Parathyroid adenoma (tissue), 2 donors: Measurements from ENCODE around the gene ALS2CL.

Experiments
- H2AFZ ChIP-seq: fragments of 300-600 bp; sonication (generic); one replicate; pipeline ENCODE4 v1.7.0; 2017; ENCODE audit warnings: antibody characterized with exemption, mild to moderate bottlenecking
- H3K27ac ChIP-seq: fragments of 300-600 bp; sonication (generic); one replicate; pipeline ENCODE4 v1.7.0; 2017
- H3K27me3 ChIP-seq: fragments of 300-600 bp; sonication (generic); one replicate; pipeline ENCODE4 v1.7.0; 2017; ENCODE audit warnings: low read length; ENCODE audit not compliant: control insufficient read depth, insufficient read depth
- H3K36me3 ChIP-seq: fragments of 300-600 bp; sonication (generic); one replicate; pipeline ENCODE4 v1.7.0; 2017; ENCODE audit warnings: low read length; ENCODE audit not compliant: control insufficient read depth, insufficient read depth
- H3K4me1 ChIP-seq: fragments of 300-600 bp; sonication (generic); one replicate; pipeline ENCODE4 v1.7.0; 2017; ENCODE audit warnings: control low read depth
- H3K4me2 ChIP-seq: fragments of 300-600 bp; sonication (generic); one replicate; pipeline ENCODE4 v1.7.0; 2017; ENCODE audit warnings: low read length
- H3K4me3 ChIP-seq: fragments of 300-600 bp; sonication (generic); one replicate; pipeline ENCODE4 v1.7.0; 2017; ENCODE audit warnings: low read depth, low read length
- H3K79me2 ChIP-seq: fragments of 300-600 bp; sonication (generic); one replicate; pipeline ENCODE4 v1.7.0; 2017; ENCODE audit warnings: control low read depth
- H3K9ac ChIP-seq: fragments of 300-600 bp; sonication (generic); one replicate; pipeline ENCODE4 v1.7.0; 2017; ENCODE audit warnings: mild to moderate bottlenecking
- H3K9me3 ChIP-seq: fragments of 300-600 bp; sonication (generic); one replicate; pipeline ENCODE4 v1.7.0; 2017; ENCODE audit warnings: low read length; ENCODE audit not compliant: control insufficient read depth
- TF ChIP-seq, protein P1 (sequence below): fragments of 300-600 bp; sonication (generic); IDR thresholded peaks from one replicate; pipeline ENCODE4 v1.7.0; 2017; ENCODE audit warnings: antibody characterized with exemption, mild to moderate bottlenecking
- donor health status: primary hyperparathyroidism.

Gene ALS2CL

DNA sequence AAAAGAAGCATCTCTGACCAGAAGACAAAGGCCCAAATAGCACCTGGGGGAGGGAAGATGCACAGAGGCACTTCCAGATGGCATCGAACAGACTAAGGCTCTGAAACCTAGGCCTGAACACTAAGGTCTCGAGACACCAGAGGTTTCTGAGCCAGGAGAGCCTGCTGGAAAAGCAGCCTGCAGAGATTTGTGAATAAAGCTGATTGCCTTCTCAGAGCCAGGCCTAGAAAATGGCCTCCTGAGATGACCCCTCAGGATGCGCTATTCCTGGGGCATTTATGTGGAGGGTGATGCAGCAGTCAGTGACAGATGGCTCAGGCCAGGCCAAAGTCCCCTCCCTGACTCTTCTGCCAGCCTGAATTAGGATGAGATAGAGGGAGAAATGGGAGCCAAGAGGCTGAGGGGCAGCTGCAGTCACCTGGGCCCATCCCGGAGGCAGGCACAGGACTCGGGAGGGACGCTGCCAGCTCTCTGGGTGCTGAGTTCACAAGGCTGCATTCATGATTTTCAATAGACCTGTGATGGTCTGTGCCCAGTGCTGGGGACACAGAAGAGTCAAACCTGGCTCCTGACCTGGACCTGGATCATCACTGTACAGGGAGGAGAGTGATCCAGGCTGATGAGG is 17.3 kb upstream of the ALS2CL start:
- Histone ChIP-seq H3K9me3 (no peaks in the 10 kb centered on the region), H3K4me2 (no peak overlapping the region), H3K27ac (no peak overlapping the region), H3K9ac (no peak overlapping the region), H3K4me3 (no peak overlapping the region), H3K36me3 (no peaks in the 10 kb centered on the region), H2AFZ (no peak overlapping the region), H3K27me3 (no peaks in the 10 kb centered on the region), H3K4me1 (no peaks in the 10 kb centered on the region), H3K79me2 (no peaks in the 10 kb centered on the region)
- TF ChIP-seq, protein P1, sequence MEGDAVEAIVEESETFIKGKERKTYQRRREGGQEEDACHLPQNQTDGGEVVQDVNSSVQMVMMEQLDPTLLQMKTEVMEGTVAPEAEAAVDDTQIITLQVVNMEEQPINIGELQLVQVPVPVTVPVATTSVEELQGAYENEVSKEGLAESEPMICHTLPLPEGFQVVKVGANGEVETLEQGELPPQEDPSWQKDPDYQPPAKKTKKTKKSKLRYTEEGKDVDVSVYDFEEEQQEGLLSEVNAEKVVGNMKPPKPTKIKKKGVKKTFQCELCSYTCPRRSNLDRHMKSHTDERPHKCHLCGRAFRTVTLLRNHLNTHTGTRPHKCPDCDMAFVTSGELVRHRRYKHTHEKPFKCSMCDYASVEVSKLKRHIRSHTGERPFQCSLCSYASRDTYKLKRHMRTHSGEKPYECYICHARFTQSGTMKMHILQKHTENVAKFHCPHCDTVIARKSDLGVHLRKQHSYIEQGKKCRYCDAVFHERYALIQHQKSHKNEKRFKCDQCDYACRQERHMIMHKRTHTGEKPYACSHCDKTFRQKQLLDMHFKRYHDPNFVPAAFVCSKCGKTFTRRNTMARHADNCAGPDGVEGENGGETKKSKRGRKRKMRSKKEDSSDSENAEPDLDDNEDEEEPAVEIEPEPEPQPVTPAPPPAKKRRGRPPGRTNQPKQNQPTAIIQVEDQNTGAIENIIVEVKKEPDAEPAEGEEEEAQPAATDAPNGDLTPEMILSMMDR: no peak

DNA sequence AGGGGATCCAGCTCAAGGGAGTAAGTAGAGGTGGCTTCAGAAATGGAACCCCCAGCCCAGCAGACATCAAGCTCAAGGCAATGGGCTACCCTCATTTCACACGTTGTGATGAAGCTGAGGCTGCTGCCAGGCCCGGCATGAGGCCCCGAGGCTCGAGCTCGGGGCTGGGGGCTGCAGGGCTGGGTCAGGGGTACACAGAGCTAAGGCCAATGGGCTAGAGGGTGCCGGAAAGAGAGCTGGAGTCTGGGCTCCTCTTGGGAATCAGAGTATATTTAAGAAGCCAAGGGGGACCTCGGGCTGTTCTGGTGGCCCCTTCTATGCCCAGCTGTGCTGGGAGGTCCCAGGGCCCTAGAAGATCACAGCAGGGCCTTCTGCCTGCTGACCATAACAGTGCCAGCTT is 16.8 kb upstream of the ALS2CL start:
- Histone ChIP-seq H3K4me1 (no peaks in the 10 kb centered on the region), H2AFZ (no peak overlapping the region), H3K9me3 (no peaks in the 10 kb centered on the region), H3K9ac (no peak overlapping the region), H3K4me3 (no peak overlapping the region), H3K79me2 (no peaks in the 10 kb centered on the region), H3K36me3 (no peaks in the 10 kb centered on the region), H3K4me2 (no peak overlapping the region), H3K27me3 (no peaks in the 10 kb centered on the region), H3K27ac (no peak overlapping the region)
- TF ChIP-seq, protein P1: no peak

DNA sequence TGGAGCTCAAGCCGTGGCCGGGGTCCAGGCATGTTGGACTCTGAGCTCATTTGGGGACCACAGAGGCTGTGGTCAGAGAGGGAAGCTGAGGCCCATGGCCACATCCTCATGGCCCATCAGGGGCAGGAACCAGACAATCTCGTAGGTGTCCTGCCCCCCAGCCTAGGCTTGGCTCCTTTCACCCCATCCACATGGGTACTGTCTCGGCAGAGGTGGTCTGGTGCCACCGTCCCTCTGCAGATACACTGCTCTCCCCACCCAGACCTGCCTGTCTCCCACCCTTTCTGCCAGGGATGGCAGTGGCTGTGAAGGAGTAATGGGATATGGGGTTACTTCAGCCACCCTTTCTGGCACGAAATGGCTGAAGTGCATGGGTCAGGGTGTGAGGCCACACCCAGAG is 16.2 kb upstream of the ALS2CL start:
- Histone ChIP-seq H3K79me2 (no peaks in the 10 kb centered on the region), H3K36me3 (no peaks in the 10 kb centered on the region), H3K27me3 (no peaks in the 10 kb centered on the region), H3K27ac (no peak overlapping the region), H3K9me3 (no peaks in the 10 kb centered on the region), H3K9ac (no peak overlapping the region), H3K4me2 (no peak overlapping the region), H2AFZ (no peak overlapping the region), H3K4me1 (no peaks in the 10 kb centered on the region), H3K4me3 (no peak overlapping the region)
- TF ChIP-seq, protein P1: no peak

DNA sequence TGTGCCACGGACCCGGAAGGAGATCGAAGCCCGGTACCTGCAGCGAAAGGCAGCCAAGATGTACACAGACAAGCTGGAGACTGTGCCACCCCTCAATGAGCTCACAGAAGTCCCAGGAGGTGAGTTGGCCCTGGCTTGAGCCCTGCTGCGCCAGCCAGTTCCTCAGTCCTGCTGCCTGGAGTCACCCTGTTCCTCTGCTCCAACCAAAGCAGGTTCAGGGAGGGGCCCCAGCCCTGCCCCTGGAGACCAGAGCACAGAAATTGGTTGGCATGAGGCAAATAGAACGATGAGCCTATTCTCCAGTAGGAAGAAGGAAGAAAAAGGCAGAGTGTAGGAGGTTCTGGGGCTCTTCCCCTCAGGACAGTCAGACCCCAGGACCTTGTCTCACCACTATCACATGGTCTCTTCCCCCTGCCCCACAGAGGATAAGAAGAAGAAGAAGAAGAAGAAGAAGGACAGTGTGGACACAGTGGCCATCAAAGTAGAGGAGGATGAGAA is 15.7 kb upstream of the ALS2CL start:
- Histone ChIP-seq H3K4me1 (no peaks in the 10 kb centered on the region), H3K9me3 (no peaks in the 10 kb centered on the region), H3K36me3 (no peaks in the 10 kb centered on the region), H3K4me3 (no peak overlapping the region), H3K4me2 (no peak overlapping the region), H3K9ac (no peak overlapping the region), H2AFZ (no peak overlapping the region), H3K79me2 (no peaks in the 10 kb centered on the region), H3K27me3 (no peaks in the 10 kb centered on the region), H3K27ac (no peak overlapping the region)
- TF ChIP-seq, protein P1: no peak
